GM12891 (cell line): ENCODE measurements around the gene AMELX.

Experiments used
- POLR2A ChIP-seq: IDR thresholded peaks from 2 replicates; pipeline ENCODE4 v1.6.1; 2011; ENCODE audit warnings: low read depth, low read length, control low read depth
- POLR2AphosphoS5 ChIP-seq: IDR thresholded peaks from 2 replicates; pipeline ENCODE4 v1.6.1; 2011; ENCODE audit warnings: low read depth, low read length, control low read depth
- POU2F2 ChIP-seq: IDR thresholded peaks from 2 replicates; pipeline ENCODE4 v1.6.1; 2011; ENCODE audit warnings: low read depth, mild to moderate bottlenecking, control low read depth, low read length, moderate library complexity
- SPI1 ChIP-seq: IDR thresholded peaks from 2 replicates; pipeline ENCODE4 v1.6.1; 2011; ENCODE audit warnings: low read depth, low read length, control low read depth
- TAF1 ChIP-seq: IDR thresholded peaks from 2 replicates; pipeline ENCODE4 v1.6.1; 2011; ENCODE audit warnings: low read depth, low read length, control low read depth

DNA sequence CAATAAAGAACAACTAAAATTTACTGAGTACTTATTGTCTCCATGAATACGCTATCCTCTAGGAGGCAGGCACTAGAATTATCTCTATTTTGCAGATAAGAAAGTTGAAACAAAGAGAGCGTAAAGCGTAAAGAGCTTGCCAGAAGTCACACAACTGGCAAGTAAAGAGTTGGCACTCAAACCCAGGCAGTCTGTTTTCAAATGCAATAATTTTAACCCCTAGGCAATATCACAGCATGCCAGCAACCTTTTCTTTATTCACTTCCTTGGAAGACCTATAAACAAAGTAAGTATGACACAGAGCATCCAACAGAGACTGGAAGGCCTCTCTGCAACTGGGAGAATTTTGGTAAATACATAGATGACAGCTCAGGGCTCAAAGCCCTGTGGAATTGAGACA, 23.2 kb upstream of the AMELX start:
- TF ChIP-seq POLR2A (no peak), SPI1 (no peak), POLR2AphosphoS5 (no peak), TAF1 (no peak), POU2F2 (no peak)
